Measurements from ENCODE around the gene PRKAG1.

DNA sequence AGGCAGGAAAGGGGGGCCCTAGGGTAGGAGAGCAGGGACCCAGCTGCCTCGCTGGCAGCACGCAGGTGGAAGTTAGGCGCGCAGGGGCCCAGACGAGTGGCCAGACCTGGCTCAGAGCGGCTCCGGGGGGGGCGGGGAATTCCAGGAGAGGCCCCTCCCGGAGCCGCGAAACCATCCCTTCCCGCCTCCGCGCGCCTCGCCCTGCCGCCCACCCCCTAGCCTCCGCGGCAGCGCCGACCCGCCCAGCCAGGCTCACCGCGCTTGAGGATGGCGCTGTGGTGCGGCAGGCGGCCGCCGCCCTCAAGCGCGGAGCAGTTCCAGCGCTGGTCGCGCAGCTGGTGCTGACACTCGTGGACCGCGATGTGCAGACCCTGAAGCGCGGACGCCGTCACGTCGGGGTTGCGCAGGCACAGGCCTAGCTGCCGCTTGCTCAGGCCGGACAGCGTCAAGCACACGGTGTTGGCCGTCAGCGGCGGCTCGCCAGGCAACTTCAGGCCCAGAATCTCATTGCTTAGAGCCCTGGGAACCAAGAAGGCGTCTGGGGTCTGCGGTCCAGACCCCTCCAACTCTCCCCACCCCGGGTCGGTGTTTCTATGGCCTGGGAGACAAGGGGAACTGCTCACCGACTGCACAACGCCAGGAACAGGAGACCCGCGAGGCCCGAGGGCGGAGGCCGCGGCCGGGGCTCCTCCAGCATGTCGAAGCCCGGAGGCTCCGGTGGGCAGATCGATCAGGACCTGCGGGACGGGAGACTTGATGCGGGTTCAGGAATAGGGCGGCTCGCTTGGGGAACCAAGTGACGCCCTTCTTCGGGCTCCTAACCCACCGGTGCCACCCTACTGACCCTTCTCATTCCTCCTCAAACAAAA is 48.5 kb downstream of the PRKAG1 start:
- TF ChIP-seq, protein P1, sequence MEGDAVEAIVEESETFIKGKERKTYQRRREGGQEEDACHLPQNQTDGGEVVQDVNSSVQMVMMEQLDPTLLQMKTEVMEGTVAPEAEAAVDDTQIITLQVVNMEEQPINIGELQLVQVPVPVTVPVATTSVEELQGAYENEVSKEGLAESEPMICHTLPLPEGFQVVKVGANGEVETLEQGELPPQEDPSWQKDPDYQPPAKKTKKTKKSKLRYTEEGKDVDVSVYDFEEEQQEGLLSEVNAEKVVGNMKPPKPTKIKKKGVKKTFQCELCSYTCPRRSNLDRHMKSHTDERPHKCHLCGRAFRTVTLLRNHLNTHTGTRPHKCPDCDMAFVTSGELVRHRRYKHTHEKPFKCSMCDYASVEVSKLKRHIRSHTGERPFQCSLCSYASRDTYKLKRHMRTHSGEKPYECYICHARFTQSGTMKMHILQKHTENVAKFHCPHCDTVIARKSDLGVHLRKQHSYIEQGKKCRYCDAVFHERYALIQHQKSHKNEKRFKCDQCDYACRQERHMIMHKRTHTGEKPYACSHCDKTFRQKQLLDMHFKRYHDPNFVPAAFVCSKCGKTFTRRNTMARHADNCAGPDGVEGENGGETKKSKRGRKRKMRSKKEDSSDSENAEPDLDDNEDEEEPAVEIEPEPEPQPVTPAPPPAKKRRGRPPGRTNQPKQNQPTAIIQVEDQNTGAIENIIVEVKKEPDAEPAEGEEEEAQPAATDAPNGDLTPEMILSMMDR (conservative IDR thresholded peaks at IDR 0.05; ENCODE audit: low read depth, low read length) = no peak
- TF ChIP-seq EZH2phosphoT487 (IDR thresholded peaks at IDR 0.05; ENCODE audit: borderline replicate concordance, low read length) (no peak), EZH2 (IDR thresholded peaks at IDR 0.05; ENCODE audit: low read length, unreplicated experiment) (no peak)
